Erythroblast (primary cell): ENCODE measurements around the gene TMSB15B.

Experiments used
- GATA1 ChIP-seq: IDR thresholded peaks from 2 replicates; pipeline ENCODE4 v1.6.1; 2011; ENCODE audit warnings: low read depth, mild to moderate bottlenecking, control low read depth, low read length, moderate library complexity
- POLR2A ChIP-seq: IDR thresholded peaks from 2 replicates; pipeline ENCODE4 v1.6.1; 2011; ENCODE audit warnings: mild to moderate bottlenecking, low read length

DNA sequence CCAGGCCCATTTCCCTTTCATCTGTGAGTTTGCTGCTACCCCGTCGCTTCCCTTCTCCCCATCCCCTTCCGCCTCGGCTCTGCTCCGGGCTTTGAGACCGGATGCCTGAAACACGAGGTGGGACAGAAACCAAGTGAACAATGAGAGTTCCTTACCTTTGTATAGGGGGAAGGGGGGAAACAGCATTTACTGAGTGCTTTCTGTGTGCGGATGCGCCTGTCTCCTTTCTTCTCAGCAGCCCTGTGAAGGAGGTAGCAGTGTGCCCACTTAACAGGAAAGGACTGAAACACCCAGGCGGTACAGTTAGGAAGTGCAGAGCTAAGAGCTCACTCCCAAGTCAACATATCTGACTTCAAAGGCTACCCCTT is 43.2 kb upstream of the TMSB15B start:
- TF ChIP-seq POLR2A: no peak
- no peak for TF ChIP-seq GATA1
